ENCODE results near the gene IL19.

- no peak for TF ChIP-seq CREB5 (CRISPR knock-in tag; IDR thresholded peaks at IDR 0.05; ENCODE audit: low read depth)
- no peak for TF ChIP-seq PATZ1 (CRISPR knock-in tag; IDR thresholded peaks at IDR 0.05; ENCODE audit: borderline replicate concordance)
- TF ChIP-seq ISL1 (CRISPR knock-in tag; IDR thresholded peaks at IDR 0.05) = no peak
Observed at GRCh38 chr1:206816390-206817287, 46.1 kb downstream of the IL19 start.
